Measurements from ENCODE around the gene USP31. TPM values are rescaled to one million over a fixed set of nuclear protein-coding genes. Genes with fewer than 3 reads are reported as not detected.

USP31 gene
- total and polyA plus RNA-seq, 2 of the 8 experiments (the other 6 are each of a cell fraction or from before 2014, with no cell fraction given) = 6.7 to 19.0 TPM

DNA sequence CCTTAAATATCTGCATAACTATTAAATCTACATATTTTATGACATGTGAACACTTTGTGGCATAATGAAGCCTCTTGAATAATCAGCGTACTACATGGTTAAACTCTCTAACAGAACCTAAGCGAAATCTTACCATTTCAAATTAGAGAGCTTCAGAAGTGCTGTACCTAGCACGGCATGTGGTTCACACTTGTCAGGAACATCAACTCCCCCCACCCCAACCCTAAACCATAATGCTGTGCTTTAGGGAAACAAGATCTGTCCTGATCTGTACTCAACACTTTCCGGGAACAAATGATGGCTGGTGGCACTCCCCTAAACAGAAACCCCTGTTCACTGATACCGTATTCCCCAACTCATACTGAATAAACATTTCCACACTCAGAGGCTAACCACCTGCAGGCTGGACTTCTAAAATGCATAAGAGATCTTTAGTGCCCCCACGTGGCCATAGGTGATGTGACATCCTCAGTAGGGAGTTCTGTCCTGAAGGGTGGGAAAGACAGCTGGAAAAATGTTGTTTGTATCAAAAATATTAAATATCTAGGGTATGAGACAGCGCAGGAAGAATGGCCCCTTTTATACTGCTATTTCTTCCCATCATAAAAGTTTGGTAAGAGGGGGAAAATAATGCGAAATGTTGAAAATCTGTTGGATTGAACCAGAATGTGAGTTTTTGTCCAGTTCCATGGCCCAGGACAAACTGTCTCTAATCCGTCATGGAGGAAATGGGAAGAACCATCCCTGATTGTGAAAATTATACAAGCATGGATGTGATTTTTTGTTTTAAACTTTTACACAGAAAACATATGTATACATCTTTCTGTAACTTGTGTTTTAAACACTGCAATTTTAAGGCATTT lies 88.6 kb downstream of the USP31 start (continued):
- TF ChIP-seq, protein P1, sequence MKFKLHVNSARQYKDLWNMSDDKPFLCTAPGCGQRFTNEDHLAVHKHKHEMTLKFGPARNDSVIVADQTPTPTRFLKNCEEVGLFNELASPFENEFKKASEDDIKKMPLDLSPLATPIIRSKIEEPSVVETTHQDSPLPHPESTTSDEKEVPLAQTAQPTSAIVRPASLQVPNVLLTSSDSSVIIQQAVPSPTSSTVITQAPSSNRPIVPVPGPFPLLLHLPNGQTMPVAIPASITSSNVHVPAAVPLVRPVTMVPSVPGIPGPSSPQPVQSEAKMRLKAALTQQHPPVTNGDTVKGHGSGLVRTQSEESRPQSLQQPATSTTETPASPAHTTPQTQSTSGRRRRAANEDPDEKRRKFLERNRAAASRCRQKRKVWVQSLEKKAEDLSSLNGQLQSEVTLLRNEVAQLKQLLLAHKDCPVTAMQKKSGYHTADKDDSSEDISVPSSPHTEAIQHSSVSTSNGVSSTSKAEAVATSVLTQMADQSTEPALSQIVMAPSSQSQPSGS (IDR thresholded peaks at IDR 0.05; ENCODE audit: low read length) = no peak
- TF ChIP-seq RBBP5 (IDR thresholded peaks at IDR 0.05; ENCODE audit: borderline replicate concordance, low read depth, low read length) (no peak), CBX8 (IDR thresholded peaks at IDR 0.05; ENCODE audit: borderline replicate concordance, low read depth, low read length) (no peak)
